ENCODE measurements around the gene GALNT3. TPM values are rescaled to one million over a fixed set of nuclear protein-coding genes. Genes with fewer than 3 reads are reported as not detected.

The GALNT3 gene
- total and polyA plus RNA-seq, 2 donors (not counting 1 experiment from before 2014, with no cell fraction given), result 5.7 to 15.9 TPM

- H3K27ac Mint-ChIP-seq, result no peak overlapping the region
- Histone ChIP-seq H3K9ac (ENCODE audit: low read length) (no peak overlapping the region), H3K27me3 (replicated peaks in 1 of 4; ENCODE audit: control extremely low read depth in 1 of 4, control insufficient read depth in 3 of 4, insufficient read depth in 4 of 4, low read length in 3 of 4) (no peaks in the 10 kb centered on the region), H2AFZ (ENCODE audit: insufficient read depth, low read depth, low read length, poor library complexity, severe bottlenecking) (no peak overlapping the region), H3K9me3 (ENCODE audit: control extremely low read depth in 1 of 3, control insufficient read depth in 2 of 3, insufficient read depth in 1 of 3, low read length in 2 of 3) (no peaks in the 10 kb centered on the region), H3K27ac (ENCODE audit: low read length in 2 of 2) (no peak overlapping the region), H3K36me3 (replicated peaks in 1 of 2; ENCODE audit: control extremely low read depth in 1 of 2, control insufficient read depth in 1 of 2, extremely low read depth in 1 of 2, insufficient read depth in 2 of 2, low read length in 1 of 2) (no peaks in the 10 kb centered on the region), H3K4me1 (ENCODE audit: control insufficient read depth in 2 of 2, insufficient read depth in 2 of 2, low read length in 2 of 2) (no peaks in the 10 kb centered on the region), H4K20me1 (ENCODE audit: control insufficient read depth, insufficient read depth, low read length, poor library complexity, severe bottlenecking) (no peaks in the 10 kb centered on the region), H3K79me2 (ENCODE audit: control insufficient read depth, insufficient read depth, low read length) (no peaks in the 10 kb centered on the region), H3K4me2 (replicated peaks; ENCODE audit: low read depth, low read length, poor library complexity, severe bottlenecking) (no peak overlapping the region), H3K4me3 (ENCODE audit: control extremely low read depth in 1 of 5, extremely low read depth in 1 of 5, insufficient read depth in 1 of 5, low read depth in 2 of 5, low read length in 4 of 5) (no peak overlapping the region)
- intact Hi-C loops (cut with micrococcal nuclease), result no loop called here
- H3K27me3 Mint-ChIP-seq, result no peaks in the 10 kb centered on the region
- CTCF ChIA-PET, result no interaction called here
- ATAC-seq (ENCODE audit: low read depth) (no peak), DNase-seq (no peak)
- H3K4me3 Mint-ChIP-seq, result no peak overlapping the region
- no peaks in the 10 kb centered on the region for H3K9me3 Mint-ChIP-seq (ENCODE audit: insufficient read depth)
- POLR2A ChIA-PET, result no interaction called here
- WGBS (ENCODE audit: insufficient coverage), result no CpG with 5 or more reads among the region's 3 CpGs
- H3K4me1 Mint-ChIP-seq, result no peaks in the 10 kb centered on the region
- TF ChIP-seq EZH2 (IDR thresholded peaks at IDR 0.05; ENCODE audit: borderline replicate concordance, insufficient read depth, low read depth, low read length, poor library complexity, severe bottlenecking), result no peak
- TF ChIP-seq CTCF (IDR thresholded peaks at IDR 0.05), result no peak
These were observed 33.2 kb upstream of the GALNT3 start for GRCh38 chr2:165827016-165827920.

GRCh38 chr2:165825041-165825440 is 31.0 kb upstream of the GALNT3 start:
- Histone ChIP-seq H3K4me2 (replicated peaks; ENCODE audit: low read depth, low read length, poor library complexity, severe bottlenecking) (no peak overlapping the region), H3K27me3 (replicated peaks in 1 of 4; ENCODE audit: control extremely low read depth in 1 of 4, control insufficient read depth in 3 of 4, insufficient read depth in 4 of 4, low read length in 3 of 4) (no peaks in the 10 kb centered on the region), H3K4me3 (ENCODE audit: control extremely low read depth in 1 of 5, extremely low read depth in 1 of 5, insufficient read depth in 1 of 5, low read depth in 2 of 5, low read length in 4 of 5) (no peak overlapping the region), H3K9ac (ENCODE audit: low read length) (no peak overlapping the region), H3K79me2 (ENCODE audit: control insufficient read depth, insufficient read depth, low read length) (no peaks in the 10 kb centered on the region), H3K9me3 (ENCODE audit: control extremely low read depth in 1 of 3, control insufficient read depth in 2 of 3, insufficient read depth in 1 of 3, low read length in 2 of 3) (no peaks in the 10 kb centered on the region), H3K36me3 (replicated peaks in 1 of 2; ENCODE audit: control extremely low read depth in 1 of 2, control insufficient read depth in 1 of 2, extremely low read depth in 1 of 2, insufficient read depth in 2 of 2, low read length in 1 of 2) (no peaks in the 10 kb centered on the region), H2AFZ (ENCODE audit: insufficient read depth, low read depth, low read length, poor library complexity, severe bottlenecking) (no peak overlapping the region), H3K27ac (ENCODE audit: low read length in 2 of 2) (no peak overlapping the region), H4K20me1 (ENCODE audit: control insufficient read depth, insufficient read depth, low read length, poor library complexity, severe bottlenecking) (no peaks in the 10 kb centered on the region), H3K4me1 (ENCODE audit: control insufficient read depth in 2 of 2, insufficient read depth in 2 of 2, low read length in 2 of 2) (no peaks in the 10 kb centered on the region)
- no peaks in the 10 kb centered on the region for H3K9me3 Mint-ChIP-seq (ENCODE audit: insufficient read depth)
- no peak overlapping the region for H3K4me3 Mint-ChIP-seq
- no peak for DNase-seq
- CTCF ChIA-PET, result no interaction called here
- H3K27ac Mint-ChIP-seq, result no peak overlapping the region
- TF ChIP-seq EZH2 (IDR thresholded peaks at IDR 0.05; ENCODE audit: borderline replicate concordance, insufficient read depth, low read depth, low read length, poor library complexity, severe bottlenecking) (no peak), CTCF (IDR thresholded peaks at IDR 0.05) (no peak)
- WGBS (ENCODE audit: insufficient coverage), result 84% methylated on average over 2 of the region's 2 CpGs
- intact Hi-C loops (cut with micrococcal nuclease), result no loop called here
- no peak for ATAC-seq (ENCODE audit: low read depth)
- no peaks in the 10 kb centered on the region for H3K4me1 Mint-ChIP-seq
- H3K27me3 Mint-ChIP-seq, result no peaks in the 10 kb centered on the region
- POLR2A ChIA-PET, result no interaction called here

Data from B cell (primary cell).